Mucosa of rectum (tissue), 2 donors: ENCODE results near the gene BORCS6.

Experiments used
- H3K27ac ChIP-seq, 2 donors: one replicate each; pipeline ENCODE4 v1.7.0; 2013; ENCODE audit warnings: inconsistent platforms in 2 of 2, low read depth in 2 of 2, low read length in 2 of 2
- H3K27me3 ChIP-seq, 2 donors: one replicate each; pipeline ENCODE4 v1.7.0; 2013; ENCODE audit warnings: low read length in 2 of 2; ENCODE audit not compliant: control insufficient read depth in 2 of 2, insufficient read depth in 2 of 2
- H3K36me3 ChIP-seq, 2 donors: one replicate each; pipeline ENCODE4 v1.7.0; 2013; ENCODE audit warnings: low read length in 2 of 2; ENCODE audit not compliant: control insufficient read depth in 2 of 2, insufficient read depth in 2 of 2
- H3K4me1 ChIP-seq, 2 donors: one replicate each; pipeline ENCODE4 v1.7.0; 2013; ENCODE audit warnings: low read length in 2 of 2, mild to moderate bottlenecking in 1 of 2; ENCODE audit not compliant: control insufficient read depth in 2 of 2, insufficient read depth in 2 of 2
- H3K4me3 ChIP-seq, 2 donors: one replicate each; pipeline ENCODE4 v1.7.0; 2013; ENCODE audit warnings: low read length in 2 of 2
- H3K9ac ChIP-seq, 2 donors: one replicate each; pipeline ENCODE4 v1.7.0; 2013; ENCODE audit warnings: low read length in 2 of 2, low read depth in 1 of 2, mild to moderate bottlenecking in 1 of 2
- H3K9me3 ChIP-seq, 2 donors: one replicate each; pipeline ENCODE4 v1.7.0; 2013; ENCODE audit warnings: low read length in 2 of 2; ENCODE audit not compliant: control insufficient read depth in 2 of 2
- donor health status: healthy.
- donor health status: Normal muscosa, but diverticular disease.

BORCS6 gene

GRCh38 chr17:8161289-8162232, 28.4 kb downstream of the BORCS6 start:
- peak overlapping the region; percentile 95 to 99 for H3K27ac ChIP-seq
- peaks cover 16 to 17% of the 10 kb centered on the region in 2 donors for H3K36me3 ChIP-seq
- H3K27me3 ChIP-seq = no peaks in the 10 kb centered on the region
- peak overlapping the region; percentile 82 to 89 for H3K4me3 ChIP-seq
- peak overlapping the region; percentile 96 to 100 for H3K9ac ChIP-seq
- peaks cover 47 to 48% of the 10 kb centered on the region in 2 donors for H3K4me1 ChIP-seq
- H3K9me3 ChIP-seq = no peaks in the 10 kb centered on the region

GRCh38 chr17:8160741-8161221, 29.2 kb downstream of the BORCS6 start:
- H3K36me3 ChIP-seq = peaks cover 16 to 17% of the 10 kb centered on the region in 2 donors
- peak overlapping the region in 1 of 2 donors; percentile 23 for H3K4me3 ChIP-seq
- peaks cover 49 to 51% of the 10 kb centered on the region in 2 donors for H3K4me1 ChIP-seq
- H3K27ac ChIP-seq = peak overlapping the region; percentile 95 to 99
- H3K9ac ChIP-seq = peak overlapping the region; percentile 3 to 100
- no peaks in the 10 kb centered on the region for H3K27me3 ChIP-seq
- H3K9me3 ChIP-seq = no peaks in the 10 kb centered on the region

DNA sequence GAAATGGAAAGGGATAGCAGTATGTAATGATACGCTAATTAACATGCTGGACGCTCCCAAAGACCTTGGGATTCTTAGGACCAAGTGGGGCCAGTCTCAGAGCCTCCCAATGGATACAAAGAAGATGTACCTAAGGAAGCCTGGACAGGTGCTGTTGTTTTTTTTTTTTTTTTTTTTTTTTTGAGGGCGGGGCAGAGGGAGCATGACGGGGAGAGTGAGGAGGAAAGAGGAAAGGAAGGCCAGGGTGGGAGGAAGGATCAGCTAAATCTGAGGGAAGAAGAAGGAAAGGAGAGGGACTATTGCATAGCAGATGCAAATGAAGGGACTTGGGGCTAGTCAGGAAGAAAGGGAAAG, 29.8 kb downstream of the BORCS6 start:
- Histone ChIP-seq H3K27ac (peak overlapping the region; percentile 10 to 26), H3K4me1 (peaks cover 55% of the 10 kb centered on the region in 2 donors), H3K9ac (peak overlapping the region in 1 of 2 donors; percentile 100), H3K27me3 (no peaks in the 10 kb centered on the region), H3K4me3 (no peak overlapping the region), H3K9me3 (no peaks in the 10 kb centered on the region), H3K36me3 (peaks cover 16 to 17% of the 10 kb centered on the region in 2 donors)

GRCh38 chr17:8159459-8160223, 30.3 kb downstream of the BORCS6 start:
- Histone ChIP-seq H3K4me1 (peaks cover 57 to 59% of the 10 kb centered on the region in 2 donors), H3K27ac (peak overlapping the region in 1 of 2 donors; percentile 16), H3K9ac (peak overlapping the region in 1 of 2 donors; percentile 21), H3K9me3 (no peaks in the 10 kb centered on the region), H3K27me3 (no peaks in the 10 kb centered on the region), H3K4me3 (no peak overlapping the region), H3K36me3 (peaks cover 16 to 17% of the 10 kb centered on the region in 2 donors)

- Histone ChIP-seq H3K9ac (peak overlapping the region in 1 of 2 donors; percentile 21), H3K4me1 (peaks cover 53 to 60% of the 10 kb centered on the region in 2 donors), H3K27me3 (no peaks in the 10 kb centered on the region), H3K27ac (peak overlapping the region; percentile 88 to 90), H3K36me3 (peaks cover 16 to 17% of the 10 kb centered on the region in 2 donors), H3K9me3 (no peaks in the 10 kb centered on the region), H3K4me3 (no peak overlapping the region)
Observed at GRCh38 chr17:8159032-8159400, 31.0 kb downstream of the BORCS6 start.

DNA sequence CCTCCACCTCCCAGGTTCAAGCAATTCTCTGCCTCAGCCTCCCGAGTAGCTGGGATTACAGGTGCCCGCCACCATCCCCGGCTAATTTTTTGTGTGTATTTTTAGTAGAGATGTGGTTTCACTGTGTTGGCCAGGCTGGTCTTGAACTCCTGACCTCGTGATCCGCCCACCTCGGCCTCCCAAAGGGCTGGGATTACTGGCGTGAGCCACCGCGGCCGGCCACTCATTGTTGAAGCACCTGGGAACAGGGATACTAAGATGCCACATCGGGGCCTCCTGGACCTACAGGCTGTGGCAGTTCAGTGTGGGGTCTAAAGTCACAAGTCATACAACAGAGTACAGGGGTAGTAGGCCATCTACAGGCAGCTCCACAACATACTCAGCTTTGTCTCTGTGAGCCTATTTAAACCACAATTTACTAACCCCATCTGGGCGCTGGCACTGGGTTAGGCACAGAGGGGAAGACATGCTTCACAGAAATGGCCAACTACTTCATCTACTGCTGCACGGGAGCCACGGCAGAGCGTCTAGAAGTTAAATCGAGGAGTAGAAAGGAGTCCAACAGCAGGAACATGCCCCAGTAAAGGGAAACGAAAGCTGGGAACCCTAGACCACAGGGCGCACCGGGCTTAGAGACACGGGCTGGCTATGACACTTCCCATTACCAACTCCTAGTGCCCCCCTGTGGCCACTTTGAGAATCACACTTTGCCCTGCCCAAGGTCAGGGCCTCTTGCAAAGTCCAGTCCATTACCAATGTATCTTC, 31.5 kb downstream of the BORCS6 start:
- H3K4me1 ChIP-seq = peaks cover 50 to 61% of the 10 kb centered on the region in 2 donors
- peak overlapping the region; percentile 47 to 69 for H3K9ac ChIP-seq
- peak overlapping the region in 1 of 2 donors; percentile 20 for H3K4me3 ChIP-seq
- H3K27ac ChIP-seq = peak overlapping the region; percentile 88 to 90
- H3K27me3 ChIP-seq = no peaks in the 10 kb centered on the region
- no peaks in the 10 kb centered on the region for H3K9me3 ChIP-seq
- H3K36me3 ChIP-seq = peaks cover 16 to 17% of the 10 kb centered on the region in 2 donors

DNA sequence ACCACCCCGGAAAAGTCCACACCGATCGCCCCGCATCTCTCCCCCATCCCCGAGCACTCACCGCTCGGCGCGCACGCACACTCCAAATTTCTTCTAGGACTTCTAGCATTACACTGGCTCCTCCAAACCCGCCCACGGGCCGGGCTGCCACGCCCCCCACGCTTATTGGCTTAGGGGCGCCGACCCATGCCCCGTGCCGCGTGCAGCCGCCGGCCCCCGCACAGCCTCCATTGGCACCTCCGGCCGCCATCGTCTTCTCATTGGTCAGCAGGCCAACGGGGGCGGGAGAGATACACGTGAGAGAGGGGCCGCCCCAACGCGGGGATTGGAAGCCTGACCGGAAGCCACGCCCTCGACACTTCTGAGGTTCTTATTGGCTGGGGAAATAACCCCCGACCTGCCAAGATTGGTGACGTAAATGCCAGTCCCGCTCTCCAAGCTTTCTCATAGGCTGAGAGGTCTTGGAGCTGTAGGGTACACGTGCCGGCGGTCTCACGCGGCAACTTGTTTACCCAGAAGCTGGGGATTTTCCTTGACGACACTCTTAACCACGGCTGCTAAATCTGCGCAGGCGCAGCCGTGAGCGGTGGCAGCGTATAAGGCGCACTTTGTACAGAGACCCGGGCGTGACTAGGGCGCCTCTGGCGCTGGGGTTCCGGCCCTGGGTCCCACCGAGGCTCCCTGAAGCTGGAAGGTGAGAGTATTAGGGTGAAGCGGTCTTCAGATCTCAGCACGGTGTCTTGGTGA, 33.6 kb downstream of the BORCS6 start:
- Histone ChIP-seq H3K27ac (peak overlapping the region; percentile 98 to 100), H3K9ac (peak overlapping the region; percentile 97 to 100), H3K4me1 (peaks cover 57 to 66% of the 10 kb centered on the region in 2 donors), H3K4me3 (peak overlapping the region; percentile 95 to 99), H3K36me3 (peaks cover 18% of the 10 kb centered on the region in 2 donors), H3K9me3 (no peaks in the 10 kb centered on the region), H3K27me3 (no peaks in the 10 kb centered on the region)

DNA sequence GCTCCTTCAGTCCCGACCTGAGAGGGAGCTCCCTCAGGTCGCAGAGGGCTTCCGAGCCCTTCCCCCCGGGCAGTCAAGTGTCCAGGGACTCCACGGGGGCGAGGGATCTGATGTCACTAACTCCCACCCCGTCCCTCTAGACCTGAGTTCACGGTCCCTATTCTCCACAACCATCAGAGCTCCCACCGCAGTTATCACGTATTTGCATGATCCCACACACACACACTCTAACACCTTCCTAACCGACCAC, 34.1 kb downstream of the BORCS6 start:
- Histone ChIP-seq H3K27ac (peak overlapping the region; percentile 98 to 100), H3K9me3 (no peaks in the 10 kb centered on the region), H3K9ac (peak overlapping the region; percentile 97 to 100), H3K4me3 (peak overlapping the region; percentile 95 to 99), H3K4me1 (peaks cover 56 to 65% of the 10 kb centered on the region in 2 donors), H3K36me3 (peaks cover 13% of the 10 kb centered on the region in 2 donors), H3K27me3 (no peaks in the 10 kb centered on the region)
